GM12878 (cell line): ENCODE results near the gene RASA4B. TPM values are rescaled to one million over a fixed set of nuclear protein-coding genes. Genes with fewer than 3 reads are reported as not detected.
"Not testable (repeated sequence)": the region's sequence is repeated elsewhere in the genome, so short reads cannot be mapped to it uniquely, and the experiment has no call there.

Source experiments
- ATAC-seq: fragments of 200-7000 bp; cut with Tn5 transposase; 3 replicates; pipeline ENCODE4 v1.9.1; 2020; ENCODE audit warnings: mild to moderate bottlenecking, moderate library complexity
- BruUV-seq: library from RNA; stranded (reverse); fragments of 400-500 nt; replicated peaks from 2 replicates; lab custom pipeline; 2021; lab: Mats Ljungman, UMichigan
- CTCF ChIA-PET: fragments of 300-600 bp; sonication (Branson Sonifier 250); formaldehyde crosslinking; extraction: SDS; loops from one replicate; lab custom pipeline; 2021; ENCODE audit warnings: inconsistent platforms; lab: Yijun Ruan, JAX
- POLR2A ChIA-PET: fragments of 350-600 bp; formaldehyde crosslinking; extraction: SDS; loops from one replicate; lab custom pipeline; 2021; ENCODE audit warnings: inconsistent platforms; lab: Charles Lee
- RAD21 ChIA-PET: fragments of 300-600 bp; sonication (Branson Sonifier 250); formaldehyde crosslinking; loops from one replicate; lab custom pipeline; 2023; ENCODE audit warnings: antibody characterized with exemption; ENCODE audit not compliant: unreplicated experiment; lab: Charles Lee
- SMC1A ChIA-PET: fragments of 300-600 bp; sonication (Branson Sonifier 250); formaldehyde crosslinking; loops from one replicate; lab custom pipeline; 2023; ENCODE audit not compliant: unreplicated experiment, uncharacterized antibody; lab: Charles Lee
- DNase-seq: peaks from one replicate; pipeline ENCODE4 v3.0.0-alpha.2; 2011; ENCODE audit warnings: low read depth, low spot score
- FAIRE-seq: peaks from 3 replicates; lab custom pipeline; 2011; peaks lifted over from hg19 to GRCh38; lab: Jason Lieb, UNC
- H2AFZ ChIP-seq: 2 replicates; pipeline ENCODE4 v1.6.0; 2011; ENCODE audit warnings: low read depth, low read length, control low read depth; ENCODE audit not compliant: control insufficient read depth
- H3K27ac ChIP-seq: 2 replicates; pipeline ENCODE4 v1.5.1; 2011; ENCODE audit warnings: control low read depth; ENCODE audit not compliant: control insufficient read depth, insufficient read depth
- H3K27me3 ChIP-seq, 2 experiments: replicated peaks in 1 of 2; 2 replicates each; pipeline versions ENCODE4 v1.6.0 to v1.6.1; 2011; ENCODE audit warnings: low read length in 1 of 2; ENCODE audit not compliant: control insufficient read depth in 2 of 2, insufficient read depth in 2 of 2
- H3K36me3 ChIP-seq, 2 experiments: 2 replicates each; pipeline ENCODE4 v1.5.1; 2011; ENCODE audit warnings: low read length in 1 of 2; ENCODE audit not compliant: control insufficient read depth in 2 of 2, insufficient read depth in 2 of 2
- H3K4me1 ChIP-seq: 2 replicates; pipeline ENCODE4 v1.6.1; 2011; ENCODE audit warnings: mild to moderate bottlenecking, low read length, moderate library complexity, mixed read lengths; ENCODE audit not compliant: control insufficient read depth, insufficient read depth
- H3K4me2 ChIP-seq: 2 replicates; pipeline ENCODE4 v1.6.0; 2011; ENCODE audit warnings: control low read depth; ENCODE audit not compliant: control insufficient read depth, insufficient read depth
- H3K4me3 ChIP-seq: fragments of 200-600 bp; sonication (generic); 2 replicates; pipeline ENCODE4 v1.5.1; 2016
- H3K79me2 ChIP-seq: 2 replicates; pipeline ENCODE4 v1.6.0; 2011; ENCODE audit warnings: low read length; ENCODE audit not compliant: control insufficient read depth, insufficient read depth
- H3K9ac ChIP-seq: 2 replicates; pipeline ENCODE4 v1.8.0; 2011; ENCODE audit warnings: low read length, control low read depth, mixed read lengths; ENCODE audit not compliant: control insufficient read depth, insufficient read depth
- H3K9me3 ChIP-seq: replicated peaks from 3 replicates; pipeline ENCODE4 v1.5.1; 2011; ENCODE audit warnings: mild to moderate bottlenecking, low read length; ENCODE audit not compliant: control insufficient read depth, insufficient read depth
- H4K20me1 ChIP-seq: 2 replicates; pipeline ENCODE4 v1.6.0; 2011; ENCODE audit not compliant: control insufficient read depth, insufficient read depth
- WGBS: methylation state at CpG from one replicate; pipeline ENCODE4 v1.1.6; 2016; ENCODE audit warnings: low lambda C conversion rate; ENCODE audit not compliant: insufficient replicate concordance, insufficient coverage; ENCODE audit errors: missing lambda C conversion rate; 5-methylcytosine and 5-hydroxymethylcytosine counted together
- in situ Hi-C: fragments of 300-500 bp; cut with MboI; formaldehyde crosslinking; loops from 9 replicates; pipeline ENCODE4 v1.14.3; 2018; ENCODE audit warnings: mixed read lengths
- intact Hi-C: fragments of 100-400 bp; cut with micrococcal nuclease; formaldehyde crosslinking; loops from one replicate; pipeline ENCODE4 v1.14.2; 2022; ENCODE audit not compliant: unreplicated experiment
- polyA plus RNA-seq, 11 experiments: library from polyadenylated mRNA; depleted of rRNA in 4 of 11; unstranded in 6 of 11; stranded (reverse) in 5 of 11; fragments of >200 nt; fragmentation: Nextera tagmentation in 4 of 11; fragmentation: Illumina TruSeq in 1 of 11; extraction: Ambion mirVana in 4 of 11; extraction: Trizol in 1 of 11; gene quantifications; 1 replicate in 1 of 11; 2 replicates in 10 of 11; pipeline versions ENCODE4 v1.2.1 to v1.2.3, GENCODE V29; 2011 to 2016; ENCODE audit warnings: inconsistent platforms in 2 of 11, missing spikeins in 2 of 11, low read depth in 1 of 11
- total RNA-seq, 4 experiments: library from RNA; depleted of rRNA in 3 of 4; stranded (reverse); fragments of >200 nt in 3 of 4; fragmentation: Illumina TruSeq in 1 of 4; extraction: Trizol in 1 of 4; gene quantifications; 2 replicates each; pipeline versions ENCODE4 v1.2.1 to v1.2.3, GENCODE V29; 2013 to 2021

The RASA4B gene
- total and polyA plus RNA-seq, 10 of the 15 experiments (the other 5 are each of a cell fraction or from before 2014, with no cell fraction given): 0.10 to 16.4 (median 6.4) TPM

GRCh38 chr7:102494026-102494425 lies 23.6 kb downstream of the RASA4B start:
- DNase-seq, POLR2A ChIA-PET, FAIRE-seq: not testable (repeated sequence)

GRCh38 chr7:102493220-102493935 lies 24.2 kb downstream of the RASA4B start:
- FAIRE-seq, intact Hi-C loops, H3K4me2 ChIP-seq, H3K27me3 ChIP-seq, H3K27ac ChIP-seq, H3K4me3 ChIP-seq, RAD21 ChIA-PET, H3K9me3 ChIP-seq, CTCF ChIA-PET, DNase-seq, H4K20me1 ChIP-seq, H3K79me2 ChIP-seq, SMC1A ChIA-PET, in situ Hi-C loops, H3K36me3 ChIP-seq, POLR2A ChIA-PET, H2AFZ ChIP-seq, H3K4me1 ChIP-seq, BruUV-seq, H3K9ac ChIP-seq: not testable (repeated sequence)
- WGBS: no CpG with 5 or more reads among the region's 33 CpGs
- ATAC-seq: peak; percentile 59

More at GRCh38 chr7:102494026-102494425, 23.6 kb downstream of the RASA4B start:
- H3K9me3 ChIP-seq, H3K79me2 ChIP-seq, intact Hi-C loops, H3K4me2 ChIP-seq, H3K36me3 ChIP-seq, SMC1A ChIA-PET, BruUV-seq, H3K27ac ChIP-seq, H3K4me3 ChIP-seq, H2AFZ ChIP-seq, RAD21 ChIA-PET, H4K20me1 ChIP-seq, CTCF ChIA-PET, H3K4me1 ChIP-seq, in situ Hi-C loops, H3K27me3 ChIP-seq, ATAC-seq, H3K9ac ChIP-seq: not testable (repeated sequence)
- 22% methylated on average over 4 of the region's 15 CpGs for WGBS

GRCh38 chr7:102490529-102491075 lies 27.0 kb downstream of the RASA4B start:
- H3K9ac ChIP-seq, H3K27me3 ChIP-seq, H3K4me3 ChIP-seq, FAIRE-seq, H3K36me3 ChIP-seq, H3K9me3 ChIP-seq, RAD21 ChIA-PET, H4K20me1 ChIP-seq, H3K4me2 ChIP-seq, DNase-seq, in situ Hi-C loops, H3K27ac ChIP-seq, H2AFZ ChIP-seq, H3K4me1 ChIP-seq, POLR2A ChIA-PET, BruUV-seq, H3K79me2 ChIP-seq, SMC1A ChIA-PET, CTCF ChIA-PET, intact Hi-C loops: not testable (repeated sequence)
- 100% methylated on average over 3 of the region's 12 CpGs for WGBS
- ATAC-seq: peak; percentile 87

DNA sequence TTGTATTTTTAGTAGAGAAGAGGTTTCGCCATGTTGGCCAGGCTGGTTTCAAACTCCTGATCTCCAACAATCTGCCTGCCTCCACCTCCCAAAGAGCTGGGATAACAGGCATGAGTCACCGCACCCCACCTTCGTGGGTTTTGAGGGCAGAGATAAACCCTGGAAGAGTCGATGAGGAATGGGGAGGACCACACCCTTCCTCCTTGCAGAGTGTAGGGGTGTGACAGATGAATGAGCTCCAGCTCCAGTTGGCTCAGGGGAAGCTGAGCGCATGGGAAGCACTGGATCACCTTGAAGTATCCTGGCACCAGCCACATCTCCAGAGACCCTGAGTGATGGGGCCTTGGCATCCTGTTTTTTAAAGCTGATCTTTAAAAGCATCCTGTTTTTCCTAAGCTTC lies 33.3 kb downstream of the RASA4B start:
- ATAC-seq, BruUV-seq, in situ Hi-C loops, RAD21 ChIA-PET, H3K4me2 ChIP-seq, POLR2A ChIA-PET, SMC1A ChIA-PET, H3K79me2 ChIP-seq, H3K4me1 ChIP-seq, CTCF ChIA-PET, H3K27me3 ChIP-seq, H4K20me1 ChIP-seq, FAIRE-seq, H3K9me3 ChIP-seq, H3K4me3 ChIP-seq, H3K9ac ChIP-seq, H3K27ac ChIP-seq, H2AFZ ChIP-seq, H3K36me3 ChIP-seq, DNase-seq, intact Hi-C loops: not testable (repeated sequence)
- no CpG with 5 or more reads among the region's 5 CpGs for WGBS
